Measurements from ENCODE around the gene SRCAP.

The SRCAP gene

DNA sequence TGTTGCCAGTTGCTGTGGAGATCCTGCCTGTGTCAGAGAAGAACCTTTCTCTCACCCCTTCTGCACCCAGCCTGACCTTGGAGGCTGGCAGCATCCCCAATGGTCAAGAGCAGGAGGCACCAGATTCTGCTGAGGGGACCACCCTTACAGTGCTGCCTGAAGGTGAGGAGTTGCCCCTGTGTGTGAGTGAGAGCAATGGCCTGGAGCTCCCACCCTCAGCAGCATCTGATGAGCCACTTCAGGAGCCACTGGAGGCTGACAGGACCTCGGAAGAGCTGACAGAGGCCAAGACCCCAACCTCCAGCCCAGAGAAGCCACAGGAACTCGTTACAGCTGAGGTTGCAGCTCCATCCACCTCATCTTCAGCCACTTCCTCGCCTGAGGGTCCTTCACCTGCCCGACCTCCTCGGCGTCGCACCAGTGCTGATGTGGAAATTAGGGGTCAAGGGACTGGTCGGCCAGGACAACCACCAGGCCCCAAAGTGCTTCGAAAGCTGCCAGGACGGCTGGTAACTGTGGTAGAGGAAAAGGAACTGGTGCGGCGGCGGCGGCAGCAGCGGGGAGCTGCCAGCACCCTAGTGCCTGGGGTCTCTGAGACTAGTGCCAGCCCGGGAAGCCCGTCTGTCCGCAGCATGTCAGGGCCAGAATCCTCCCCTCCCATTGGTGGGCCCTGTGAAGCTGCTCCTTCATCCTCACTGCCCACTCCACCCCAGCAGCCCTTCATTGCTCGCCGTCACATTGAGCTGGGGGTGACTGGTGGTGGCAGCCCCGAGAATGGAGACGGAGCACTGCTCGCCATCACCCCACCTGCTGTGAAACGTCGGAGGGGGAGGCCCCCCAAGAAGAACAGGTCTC, 39.0 kb downstream of the SRCAP start:
- DNase-seq, result no peak

DNA sequence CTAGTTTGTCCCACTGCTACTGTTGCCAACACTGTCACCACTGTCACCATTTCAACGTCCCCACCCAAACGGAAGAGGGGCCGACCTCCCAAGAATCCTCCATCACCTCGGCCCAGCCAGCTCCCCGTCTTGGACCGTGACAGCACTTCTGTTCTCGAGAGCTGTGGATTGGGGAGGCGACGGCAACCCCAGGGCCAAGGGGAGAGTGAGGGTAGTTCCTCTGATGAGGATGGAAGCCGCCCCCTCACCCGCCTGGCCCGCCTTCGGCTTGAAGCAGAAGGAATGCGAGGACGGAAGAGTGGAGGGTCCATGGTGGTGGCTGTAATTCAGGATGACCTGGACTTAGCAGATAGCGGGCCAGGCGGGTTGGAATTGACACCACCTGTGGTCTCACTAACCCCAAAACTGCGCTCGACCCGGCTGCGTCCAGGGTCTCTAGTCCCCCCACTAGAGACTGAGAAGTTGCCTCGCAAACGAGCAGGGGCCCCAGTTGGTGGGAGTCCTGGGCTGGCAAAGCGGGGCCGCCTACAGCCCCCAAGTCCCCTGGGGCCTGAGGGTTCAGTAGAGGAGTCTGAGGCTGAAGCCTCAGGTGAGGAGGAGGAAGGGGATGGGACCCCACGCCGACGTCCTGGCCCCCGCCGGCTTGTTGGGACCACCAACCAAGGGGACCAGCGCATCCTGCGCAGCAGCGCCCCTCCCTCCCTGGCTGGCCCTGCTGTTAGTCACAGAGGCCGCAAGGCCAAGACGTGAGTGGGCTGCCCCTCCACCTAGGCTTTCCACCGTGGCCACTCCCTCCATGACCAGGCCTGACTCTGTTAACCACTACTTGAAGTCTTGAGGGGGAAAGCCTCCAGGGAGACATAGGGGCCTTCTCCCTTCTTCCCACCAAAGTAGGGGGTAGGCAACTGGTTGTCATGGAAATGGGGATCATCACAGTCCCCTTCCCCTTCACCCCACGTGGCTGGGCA, 40.3 kb downstream of the SRCAP start:
- no peak for DNase-seq

GRCh38 chr16:30740364-30741251, 41.6 kb downstream of the SRCAP start:
- no peak for DNase-seq

- no peak for DNase-seq
Measured at GRCh38 chr16:30741461-30741914, 42.5 kb downstream of the SRCAP start.

DNA sequence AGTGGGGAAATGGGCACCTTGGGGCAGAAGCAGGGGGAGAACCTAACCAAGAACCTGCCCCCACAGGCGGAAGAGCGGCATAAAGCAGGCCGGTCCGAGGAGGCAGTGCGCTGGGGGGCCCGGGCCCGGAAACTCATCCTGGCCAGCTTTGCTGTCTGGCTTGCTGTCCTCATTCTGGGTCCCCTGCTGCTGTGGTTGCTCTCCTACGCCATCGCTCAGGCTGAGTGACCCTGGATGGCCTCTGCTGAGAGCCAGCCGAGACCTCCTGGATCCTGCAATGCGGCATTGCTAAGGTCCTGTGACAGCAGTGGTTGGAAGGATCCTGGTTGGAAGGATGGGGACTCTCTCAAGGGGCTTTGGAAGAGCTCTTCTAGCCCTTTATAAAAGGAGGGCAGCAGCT, 44.7 kb downstream of the SRCAP start:
- DNase-seq, result no peak

GRCh38 chr16:30744183-30744582, 45.2 kb downstream of the SRCAP start:
- DNase-seq, result no peak

DNA sequence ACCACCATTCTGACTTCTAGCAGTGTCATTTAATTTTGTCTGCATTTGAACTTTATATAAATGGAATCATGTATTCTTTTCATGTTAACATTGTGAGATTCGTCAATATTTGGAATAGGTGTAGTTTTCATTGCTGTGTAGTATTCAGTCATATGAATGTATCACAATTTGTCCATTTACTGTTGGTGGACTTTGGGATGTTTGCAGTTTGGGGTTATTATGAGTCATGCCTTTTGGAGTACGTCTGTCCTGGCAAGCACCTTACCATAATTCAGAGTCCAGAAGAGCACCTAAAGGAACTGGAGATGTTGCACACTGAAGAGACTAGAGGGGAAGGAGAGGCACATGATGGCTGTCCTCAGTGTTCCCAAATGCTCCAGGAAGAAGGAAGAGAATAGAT, 46.1 kb downstream of the SRCAP start:
- no peak for DNase-seq

DNA sequence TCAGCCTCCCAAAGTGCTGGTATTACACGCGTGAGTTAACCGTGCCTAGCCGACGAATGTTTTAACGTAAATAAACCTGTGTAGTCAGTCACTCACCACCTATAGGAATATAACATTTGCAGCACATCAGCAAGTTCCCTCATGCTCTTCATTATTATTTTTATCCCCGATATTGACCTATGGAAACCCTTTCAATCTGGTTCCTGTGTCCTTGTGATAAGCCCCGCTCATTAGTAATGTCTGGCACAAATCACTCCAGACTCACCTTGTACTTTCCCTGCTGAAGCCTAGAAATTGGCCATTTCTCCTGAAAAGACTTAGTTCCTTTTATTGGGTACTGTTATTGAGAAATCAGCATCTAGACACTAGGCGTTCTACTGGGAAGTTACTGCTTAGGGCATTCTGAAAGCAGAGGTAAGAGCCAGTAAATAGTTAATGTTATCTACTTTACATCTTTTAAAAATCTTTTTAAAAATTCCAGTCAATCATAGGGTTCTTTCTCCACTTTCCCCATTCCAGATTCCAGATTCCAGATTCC, 47.7 kb downstream of the SRCAP start:
- no peak for DNase-seq

GRCh38 chr16:30747331-30747730, 48.4 kb downstream of the SRCAP start:
- DNase-seq, result no peak

DNA sequence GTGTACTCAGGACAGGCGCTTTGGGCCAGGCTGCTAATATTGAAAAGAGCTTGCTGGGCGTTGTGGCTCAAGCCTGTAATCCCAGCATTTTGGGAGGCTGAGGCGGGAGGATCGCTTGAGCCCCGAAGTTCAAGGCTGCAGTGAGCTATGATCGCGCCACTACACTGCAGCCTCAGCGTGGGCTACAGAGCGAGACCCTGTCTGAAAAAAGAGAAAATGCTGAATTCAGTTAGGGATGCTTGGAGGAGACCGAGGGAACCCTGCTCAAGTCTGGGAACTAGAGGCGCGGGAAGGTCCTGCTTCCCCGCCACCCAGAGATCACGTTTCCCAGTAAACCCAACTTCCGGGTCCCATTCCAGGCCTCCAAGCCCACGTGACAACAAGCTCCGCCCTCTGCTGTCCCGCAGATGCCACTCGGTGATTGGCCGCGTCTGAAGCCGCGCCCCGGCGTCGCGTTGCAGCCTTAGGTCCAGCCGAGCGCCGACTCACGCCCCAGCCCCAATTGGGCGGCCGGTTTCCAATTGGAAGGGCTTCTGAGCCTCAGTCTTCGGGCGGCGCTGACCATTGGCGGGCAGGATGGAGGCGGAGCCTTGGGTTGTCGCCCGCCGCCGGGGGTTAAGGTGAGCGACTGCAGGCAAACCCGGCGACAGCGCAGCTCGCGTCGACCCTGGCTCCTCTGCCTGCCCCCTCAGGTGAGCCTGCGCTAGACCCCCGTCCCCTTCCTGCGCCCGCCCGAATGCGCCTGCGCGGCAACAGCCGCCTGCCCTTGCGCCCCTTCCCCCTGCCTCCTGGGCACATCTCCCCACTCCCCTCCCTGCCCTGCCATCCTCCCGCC, 49.0 kb downstream of the SRCAP start, which contains the start of gene PHKG2:
Gene PHKG2, plus strand, starts transcription at position 627 of the 835 bp plus-strand sequence. CDS start 396 bp downstream, outside the sequence.
- peak; percentile 92 to 93 for DNase-seq

- no peak for DNase-seq
Measured at GRCh38 chr16:30748634-30749445, 49.9 kb downstream of the SRCAP start.

GRCh38 chr16:30750201-30750600, 51.2 kb downstream of the SRCAP start:
- no peak for DNase-seq

- DNase-seq, result no peak
Measured at GRCh38 chr16:30750876-30751465, 52.0 kb downstream of the SRCAP start.

DNA sequence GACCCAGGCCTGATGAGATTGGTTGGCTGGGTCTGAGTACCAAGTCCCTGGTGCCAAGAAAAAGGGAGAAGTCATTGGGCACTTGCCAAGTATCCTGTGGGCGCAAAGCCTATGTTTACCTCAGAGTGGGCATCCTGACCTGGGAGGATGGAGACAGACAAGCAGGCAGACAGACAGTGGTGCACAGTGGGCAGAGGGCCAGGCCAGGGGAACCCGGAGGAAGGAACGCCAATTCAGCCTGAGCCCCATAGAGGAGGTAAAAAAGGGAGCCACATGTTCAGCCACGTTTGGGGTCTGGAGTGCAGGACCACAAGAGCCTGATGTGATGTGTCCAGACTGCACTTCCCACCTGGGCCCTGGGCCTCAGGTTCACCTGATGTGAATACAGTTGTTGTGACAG, 54.6 kb downstream of the SRCAP start:
- DNase-seq, result no peak

DNA sequence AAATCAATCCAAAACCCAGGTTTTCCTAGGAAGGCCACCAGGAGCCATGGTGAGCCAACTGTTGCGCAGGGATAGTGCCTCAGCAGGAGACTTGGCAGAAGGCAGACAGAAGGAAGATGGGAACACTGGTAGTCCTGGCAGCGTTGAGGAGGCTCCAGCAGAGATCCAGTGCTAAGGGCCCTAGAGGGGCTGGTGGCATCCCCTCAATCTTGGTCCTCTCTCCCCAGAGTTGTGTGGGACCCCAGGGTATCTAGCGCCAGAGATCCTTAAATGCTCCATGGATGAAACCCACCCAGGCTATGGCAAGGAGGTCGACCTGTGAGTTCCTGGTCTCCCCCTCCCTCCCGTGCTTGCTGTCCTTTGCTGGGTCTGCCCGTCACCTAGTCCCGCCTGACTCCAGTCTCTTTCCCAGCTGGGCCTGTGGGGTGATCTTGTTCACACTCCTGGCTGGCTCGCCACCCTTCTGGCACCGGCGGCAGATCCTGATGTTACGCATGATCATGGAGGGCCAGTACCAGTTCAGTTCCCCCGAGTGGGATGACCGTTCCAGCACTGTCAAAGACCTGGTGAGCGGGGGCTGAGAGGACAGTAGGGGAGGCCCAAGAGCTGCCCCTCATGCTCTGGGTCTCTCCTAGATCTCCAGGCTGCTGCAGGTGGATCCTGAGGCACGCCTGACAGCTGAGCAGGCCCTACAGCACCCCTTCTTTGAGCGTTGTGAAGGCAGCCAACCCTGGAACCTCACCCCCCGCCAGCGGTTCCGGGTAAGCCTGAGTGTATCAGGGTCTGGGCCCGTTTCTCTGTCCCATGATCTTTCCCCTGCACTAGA, 57.2 kb downstream of the SRCAP start:
- no peak for DNase-seq

DNA sequence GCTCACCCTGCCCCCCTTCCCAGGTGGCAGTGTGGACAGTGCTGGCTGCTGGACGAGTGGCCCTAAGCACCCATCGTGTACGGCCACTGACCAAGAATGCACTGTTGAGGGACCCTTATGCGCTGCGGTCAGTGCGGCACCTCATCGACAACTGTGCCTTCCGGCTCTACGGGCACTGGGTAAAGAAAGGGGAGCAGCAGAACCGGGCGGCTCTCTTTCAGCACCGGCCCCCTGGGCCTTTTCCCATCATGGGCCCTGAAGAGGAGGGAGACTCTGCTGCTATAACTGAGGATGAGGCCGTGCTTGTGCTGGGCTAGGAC, 57.8 kb downstream of the SRCAP start:
- DNase-seq, result no peak

GRCh38 chr16:30757316-30757715, 58.3 kb downstream of the SRCAP start:
- DNase-seq, result peak in 1 of 2 experiments; percentile 17

- no peak for DNase-seq
Measured at GRCh38 chr16:30758988-30759491, 60.1 kb downstream of the SRCAP start.

All from cerebellar nuclear complex (tissue), 1 donor.